GM18505 (cell line): Measurements from ENCODE around the gene WNT6.

Source experiments
- ATAC-seq: cut with Tn5 transposase; IDR thresholded peaks from one replicate; pipeline ENCODE4 v1.9.1; 2021; ENCODE audit not compliant: unreplicated experiment
- POLR2A ChIP-seq: IDR thresholded peaks from 4 replicates; pipeline ENCODE4 v1.6.1; 2011; ENCODE audit warnings: borderline replicate concordance; ENCODE audit not compliant: insufficient read depth, insufficient read length; ENCODE audit errors: extremely low read depth

The WNT6 gene

DNA sequence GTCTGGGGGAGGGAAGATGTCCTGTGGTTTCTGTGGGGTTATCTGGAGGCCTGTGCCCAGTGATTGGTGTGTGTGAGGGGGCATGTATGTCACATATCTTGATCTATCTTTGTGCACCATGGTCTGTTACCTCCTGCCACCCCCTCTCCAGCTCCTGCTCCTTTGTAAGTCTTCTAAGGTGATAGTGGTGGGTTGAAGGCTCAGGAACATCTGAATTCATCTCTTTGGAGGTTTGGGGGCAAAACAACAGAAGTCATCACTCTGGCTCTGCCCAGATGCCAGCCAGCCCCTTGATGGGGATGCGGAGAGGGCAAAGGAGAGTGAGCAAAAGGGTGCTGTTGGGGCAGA, 2.7 kb upstream of the WNT6 start:
- no peak for ATAC-seq
- TF ChIP-seq POLR2A, result no peak

DNA sequence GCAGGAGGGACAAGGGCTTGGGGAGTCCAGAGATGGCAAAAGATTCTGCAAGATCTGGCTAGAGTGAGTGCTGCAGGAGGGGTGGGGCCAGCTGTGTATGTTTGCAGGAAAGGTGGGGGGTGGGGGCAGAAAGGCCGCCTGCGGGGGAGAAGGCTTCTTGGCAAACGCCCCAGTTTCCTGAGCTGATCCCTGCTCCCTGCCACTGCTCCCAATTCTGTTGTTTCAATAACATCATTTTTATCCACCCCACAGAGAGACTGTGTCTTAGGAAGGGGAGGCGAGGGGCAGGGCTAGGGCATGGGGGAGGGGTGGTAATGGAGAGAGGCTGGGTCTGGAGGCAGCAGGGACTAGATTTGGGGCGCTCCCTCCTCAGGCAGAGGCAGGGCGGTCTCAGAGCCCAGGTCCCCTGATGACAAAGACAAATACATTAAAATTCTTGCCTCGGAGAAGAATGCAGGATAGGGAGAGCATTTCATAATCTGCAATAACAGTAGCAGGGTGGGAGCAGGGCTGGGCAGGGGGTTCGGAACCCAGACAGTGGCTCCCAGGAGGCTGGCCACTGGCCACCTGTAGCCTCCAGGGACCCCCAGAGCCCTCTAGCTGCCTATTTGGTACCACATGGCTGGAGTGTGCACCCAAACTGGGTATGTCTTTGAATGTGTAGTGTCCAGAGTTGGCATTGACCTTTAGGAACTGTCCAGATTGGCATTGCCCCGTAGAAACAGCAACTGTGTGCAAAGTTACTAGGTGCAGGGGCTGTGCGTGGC, 2.1 kb upstream of the WNT6 start:
- no peak for ATAC-seq
- no peak for TF ChIP-seq POLR2A

DNA sequence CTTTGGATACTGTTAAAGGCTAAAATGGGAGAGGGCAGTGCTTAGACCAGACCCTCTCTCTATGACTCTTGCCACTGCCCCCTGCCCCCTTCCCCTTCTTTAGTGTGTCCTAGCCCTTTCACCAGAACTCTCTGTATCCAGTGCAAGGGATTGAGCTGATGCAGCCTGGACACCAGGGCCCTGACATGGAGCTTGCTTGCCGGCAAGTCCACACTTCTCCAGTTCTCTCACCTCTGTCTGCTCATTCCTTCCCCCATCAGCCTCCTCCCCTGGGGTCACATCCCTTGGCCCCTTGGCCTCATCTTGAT, 1.5 kb upstream of the WNT6 start:
- TF ChIP-seq POLR2A, result no peak
- ATAC-seq, result no peak

DNA sequence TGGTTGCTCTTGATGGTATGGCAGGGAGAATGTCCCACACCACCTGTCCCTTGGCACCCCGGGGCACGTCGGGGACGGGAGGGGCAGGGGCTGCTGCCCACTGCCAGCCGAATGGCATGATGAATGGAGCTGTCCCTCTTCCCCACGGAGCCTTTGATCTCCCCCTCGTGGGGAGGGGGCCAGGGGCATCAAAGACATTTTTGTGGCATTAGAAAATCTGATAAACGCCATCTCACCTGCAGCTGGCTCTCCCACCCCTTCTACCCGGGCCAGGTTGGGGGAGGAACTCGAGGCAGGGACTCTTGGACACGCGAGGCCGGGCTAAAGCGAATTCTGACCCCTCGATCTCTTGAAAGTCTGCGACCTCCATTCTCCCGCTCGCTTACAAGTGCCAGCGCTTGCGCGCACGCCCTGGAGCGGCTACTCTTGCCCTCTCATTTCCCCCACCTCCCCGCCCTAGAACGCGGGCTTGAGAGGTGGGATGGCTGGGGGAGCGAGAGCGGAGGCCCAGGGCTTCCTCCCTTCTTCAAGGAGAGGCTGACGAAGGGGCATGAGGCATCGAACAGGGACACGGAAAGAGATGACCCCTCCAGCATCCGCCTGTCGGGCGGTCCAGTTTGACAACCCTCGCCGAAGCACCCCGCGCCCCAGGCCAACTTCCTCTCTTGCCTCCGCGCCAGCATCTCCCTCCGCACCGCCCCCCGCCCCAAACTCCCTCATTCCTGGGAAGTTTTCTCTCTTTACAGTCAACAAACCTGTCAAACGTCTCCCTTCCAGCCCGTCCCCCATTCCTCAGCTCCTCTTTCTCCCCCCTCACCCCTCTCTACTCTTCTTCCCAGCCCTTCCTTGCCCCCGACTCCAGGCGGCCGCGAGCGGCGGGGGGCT, 692 bp upstream of the WNT6 start:
- ATAC-seq, result no peak
- no peak for TF ChIP-seq POLR2A

DNA sequence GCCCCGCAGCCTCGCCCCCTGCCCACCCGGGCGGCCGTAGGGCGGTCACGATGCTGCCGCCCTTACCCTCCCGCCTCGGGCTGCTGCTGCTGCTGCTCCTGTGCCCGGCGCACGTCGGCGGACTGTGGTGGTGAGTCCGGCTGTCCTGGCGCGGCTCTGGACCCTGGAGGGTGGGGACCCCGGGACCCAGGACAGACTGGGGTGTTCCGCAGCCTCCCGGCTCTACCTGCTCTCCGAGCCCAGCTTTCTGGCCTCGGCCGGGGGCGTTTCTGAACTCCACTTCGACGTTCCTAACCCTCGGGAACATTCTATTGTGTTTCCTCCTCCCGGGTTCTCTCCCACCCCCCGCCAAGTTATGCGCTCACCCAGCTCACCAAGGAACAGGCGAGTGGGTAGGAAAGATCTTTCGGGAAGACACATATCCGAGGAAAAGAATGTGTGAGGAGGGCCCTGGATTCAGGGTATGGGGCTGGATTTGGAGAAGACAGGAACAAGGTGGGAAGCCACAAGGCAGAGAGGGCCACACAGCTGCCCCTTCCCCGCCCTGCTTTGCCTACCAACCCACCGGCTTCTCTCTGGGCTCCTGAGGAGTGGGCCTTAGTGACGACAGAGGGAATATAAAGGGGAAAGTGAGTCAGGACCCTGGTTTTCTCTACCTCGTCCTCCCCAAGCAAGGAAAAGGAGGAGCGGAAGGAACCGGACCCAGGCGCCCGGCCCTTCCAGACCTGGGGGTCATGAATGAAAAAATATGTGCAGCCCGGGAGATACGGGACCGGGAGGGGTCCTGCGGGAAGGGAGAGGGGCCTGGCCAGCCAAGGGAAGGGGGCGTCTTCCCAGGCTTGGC, 605 bp downstream of the WNT6 start:
- ATAC-seq, result no peak
- TF ChIP-seq POLR2A, result no peak

DNA sequence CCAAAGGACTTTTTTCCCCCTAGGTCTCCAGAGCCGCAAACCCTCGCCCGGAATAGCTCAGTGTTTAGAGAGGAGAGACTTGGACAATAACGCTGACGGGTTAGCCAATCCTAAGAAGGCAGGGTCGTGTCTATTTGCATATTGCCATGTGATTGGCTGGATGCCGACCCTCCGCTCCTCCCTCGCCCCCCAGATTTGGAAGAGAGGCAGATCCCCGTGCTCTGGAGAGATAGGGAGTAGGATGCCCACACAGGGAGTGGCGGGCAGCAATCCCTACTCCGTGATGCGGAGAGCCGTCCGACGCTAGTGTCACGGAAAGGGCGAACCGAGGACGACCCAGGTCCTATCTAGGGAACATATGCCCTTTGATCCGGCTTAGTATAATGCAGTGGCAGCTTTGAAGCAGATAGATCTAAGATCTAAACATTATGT, 1.4 kb downstream of the WNT6 start:
- no peak for TF ChIP-seq POLR2A
- no peak for ATAC-seq

DNA sequence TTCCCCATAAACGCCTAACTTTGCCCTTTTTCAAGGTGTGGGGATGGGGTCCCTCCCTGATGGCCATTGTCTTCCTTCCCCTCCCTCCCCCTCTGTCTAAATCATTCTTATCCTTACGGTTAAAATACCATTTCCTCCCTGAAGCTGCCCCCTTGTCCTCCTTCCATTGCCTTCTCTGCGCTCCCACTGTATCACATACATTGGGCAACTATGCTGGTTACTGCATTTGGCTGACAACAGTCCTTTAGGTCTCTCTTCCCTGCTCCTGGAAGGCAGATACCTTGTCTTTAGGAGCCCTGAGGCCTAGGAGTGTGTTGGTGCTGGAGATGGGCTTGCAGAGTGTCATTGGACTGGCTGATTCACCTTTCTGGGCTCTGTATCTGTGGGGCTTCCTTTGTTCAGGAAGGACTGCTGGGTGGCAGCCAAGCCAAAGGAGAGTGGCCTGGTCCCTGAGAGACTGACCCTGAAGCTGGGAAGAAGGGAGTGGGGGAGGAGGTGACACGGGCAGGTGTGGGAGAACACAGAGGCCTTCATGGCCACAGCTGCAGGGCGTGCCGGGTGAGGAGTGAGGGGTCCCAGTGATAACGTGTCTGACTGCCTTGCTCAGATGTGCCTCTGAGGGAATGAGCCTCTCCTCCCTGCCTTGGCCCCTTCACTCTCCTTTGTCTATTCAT, 2.2 kb downstream of the WNT6 start:
- ATAC-seq, result no peak
- no peak for TF ChIP-seq POLR2A

DNA sequence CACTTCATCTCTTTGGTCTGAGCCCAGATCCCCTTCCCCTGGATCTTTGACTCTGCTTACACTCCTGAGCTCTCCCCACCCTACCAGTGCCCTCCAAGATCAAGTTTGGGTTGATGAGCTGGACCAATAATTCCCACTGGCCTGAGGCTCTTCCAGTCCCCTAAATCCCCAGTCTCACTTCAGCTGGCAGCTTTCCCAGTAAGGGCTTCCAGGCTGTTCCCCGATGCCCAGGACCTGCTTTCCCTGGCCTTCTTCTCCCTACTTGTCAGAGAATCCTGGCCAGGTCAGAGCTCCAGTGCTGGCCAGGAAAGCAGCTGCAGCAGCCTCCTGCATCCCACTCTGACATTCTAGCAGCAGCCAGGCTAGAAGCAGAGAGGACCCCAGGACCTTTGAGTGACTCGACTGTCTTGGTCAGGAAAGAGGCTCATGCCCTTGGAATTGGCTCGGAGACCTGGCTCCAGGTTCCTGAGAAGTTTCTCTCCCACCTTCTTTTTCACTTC, 3.5 kb downstream of the WNT6 start:
- TF ChIP-seq POLR2A, result no peak
- no peak for ATAC-seq

DNA sequence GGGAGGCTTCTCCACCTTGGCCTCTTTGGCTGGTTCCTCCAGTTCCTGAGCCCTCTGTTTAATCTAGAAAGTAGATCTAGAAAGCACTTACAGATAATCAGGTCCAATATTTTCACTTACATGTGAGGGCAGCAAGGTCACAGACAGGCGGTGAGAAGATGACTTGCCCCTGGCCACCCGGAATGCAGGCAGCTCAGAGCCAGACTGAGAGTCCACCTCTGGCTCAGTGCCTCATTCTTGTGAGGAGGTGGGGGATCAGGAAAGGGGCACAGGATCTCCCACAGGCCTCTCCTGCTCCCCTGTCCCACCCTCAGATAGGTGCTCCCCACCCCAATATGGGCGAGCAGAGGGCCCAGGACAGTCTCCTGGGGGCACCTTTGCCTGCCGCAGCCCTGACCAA, 5.8 kb downstream of the WNT6 start:
- no peak for ATAC-seq
- no peak for TF ChIP-seq POLR2A

DNA sequence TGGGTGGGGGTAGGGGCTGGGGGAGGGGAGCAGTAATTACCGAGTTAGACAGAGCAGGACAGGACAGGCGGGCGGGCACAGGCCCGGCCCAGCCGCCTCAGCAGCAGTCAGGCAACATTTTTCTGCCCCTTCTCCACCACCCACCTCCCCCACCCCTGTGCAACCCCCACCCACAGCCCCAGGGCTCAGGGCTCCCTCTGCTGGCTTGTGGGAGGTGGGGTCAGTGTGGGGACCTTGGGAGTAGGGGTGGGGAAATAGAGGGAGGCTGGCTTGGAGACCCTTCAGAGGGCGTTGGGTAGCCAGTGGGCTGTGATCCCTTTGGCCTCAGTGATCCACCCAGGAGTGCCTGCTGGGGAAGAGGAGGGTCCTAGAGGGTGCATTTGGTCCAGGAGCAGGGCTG, 6.4 kb downstream of the WNT6 start:
- no peak for TF ChIP-seq POLR2A
- no peak for ATAC-seq

DNA sequence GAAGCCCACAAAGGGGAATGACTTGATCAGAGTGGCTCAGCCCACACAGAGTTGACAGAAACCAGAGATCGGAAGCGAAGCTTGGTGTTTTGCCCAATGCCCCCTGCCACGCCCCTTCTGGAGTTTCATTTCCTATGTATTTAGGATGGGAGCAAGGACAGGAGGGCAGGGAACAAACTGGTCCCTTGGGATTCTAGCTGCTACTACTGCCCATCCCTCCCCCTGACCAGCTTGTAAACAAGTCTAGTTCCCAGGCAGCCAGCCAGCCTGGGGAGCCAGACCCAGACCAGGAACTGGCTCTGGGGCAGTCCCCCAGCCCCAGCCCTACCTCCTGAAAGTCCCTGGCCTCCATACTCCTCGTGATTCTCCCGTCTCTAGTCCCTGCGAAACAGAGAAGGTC, 8.3 kb downstream of the WNT6 start:
- ATAC-seq, result no peak
- no peak for TF ChIP-seq POLR2A

DNA sequence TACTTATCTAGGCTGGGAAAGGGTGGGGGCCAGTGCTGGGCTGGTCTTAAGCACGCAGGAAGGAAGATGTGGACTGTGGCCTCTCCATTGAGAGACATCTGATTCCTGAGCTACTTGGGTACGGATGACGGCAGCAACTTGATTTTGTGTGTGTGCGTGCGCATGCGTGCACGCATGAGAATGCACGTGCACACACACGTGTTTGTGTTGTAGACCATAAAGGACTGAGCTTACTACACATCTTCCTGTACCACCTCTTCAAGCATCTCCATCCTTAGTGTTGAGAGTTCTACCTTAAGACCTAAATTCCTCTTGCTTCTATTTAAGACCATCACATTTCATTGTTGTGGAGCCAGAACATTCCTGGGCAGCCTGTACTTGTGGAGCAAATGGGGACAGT, 9.5 kb downstream of the WNT6 start:
- no peak for TF ChIP-seq POLR2A
- no peak for ATAC-seq

DNA sequence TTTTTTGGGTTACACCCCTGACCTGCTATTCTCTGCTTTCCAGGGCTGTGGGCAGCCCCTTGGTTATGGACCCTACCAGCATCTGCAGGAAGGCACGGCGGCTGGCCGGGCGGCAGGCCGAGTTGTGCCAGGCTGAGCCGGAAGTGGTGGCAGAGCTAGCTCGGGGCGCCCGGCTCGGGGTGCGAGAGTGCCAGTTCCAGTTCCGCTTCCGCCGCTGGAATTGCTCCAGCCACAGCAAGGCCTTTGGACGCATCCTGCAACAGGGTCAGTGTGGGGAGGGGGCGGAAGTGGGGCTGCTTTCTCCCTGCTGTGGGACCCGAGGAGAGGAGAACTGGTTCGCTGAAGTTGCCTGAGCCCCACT, 11.4 kb downstream of the WNT6 start:
- ATAC-seq, result no peak
- TF ChIP-seq POLR2A, result no peak

DNA sequence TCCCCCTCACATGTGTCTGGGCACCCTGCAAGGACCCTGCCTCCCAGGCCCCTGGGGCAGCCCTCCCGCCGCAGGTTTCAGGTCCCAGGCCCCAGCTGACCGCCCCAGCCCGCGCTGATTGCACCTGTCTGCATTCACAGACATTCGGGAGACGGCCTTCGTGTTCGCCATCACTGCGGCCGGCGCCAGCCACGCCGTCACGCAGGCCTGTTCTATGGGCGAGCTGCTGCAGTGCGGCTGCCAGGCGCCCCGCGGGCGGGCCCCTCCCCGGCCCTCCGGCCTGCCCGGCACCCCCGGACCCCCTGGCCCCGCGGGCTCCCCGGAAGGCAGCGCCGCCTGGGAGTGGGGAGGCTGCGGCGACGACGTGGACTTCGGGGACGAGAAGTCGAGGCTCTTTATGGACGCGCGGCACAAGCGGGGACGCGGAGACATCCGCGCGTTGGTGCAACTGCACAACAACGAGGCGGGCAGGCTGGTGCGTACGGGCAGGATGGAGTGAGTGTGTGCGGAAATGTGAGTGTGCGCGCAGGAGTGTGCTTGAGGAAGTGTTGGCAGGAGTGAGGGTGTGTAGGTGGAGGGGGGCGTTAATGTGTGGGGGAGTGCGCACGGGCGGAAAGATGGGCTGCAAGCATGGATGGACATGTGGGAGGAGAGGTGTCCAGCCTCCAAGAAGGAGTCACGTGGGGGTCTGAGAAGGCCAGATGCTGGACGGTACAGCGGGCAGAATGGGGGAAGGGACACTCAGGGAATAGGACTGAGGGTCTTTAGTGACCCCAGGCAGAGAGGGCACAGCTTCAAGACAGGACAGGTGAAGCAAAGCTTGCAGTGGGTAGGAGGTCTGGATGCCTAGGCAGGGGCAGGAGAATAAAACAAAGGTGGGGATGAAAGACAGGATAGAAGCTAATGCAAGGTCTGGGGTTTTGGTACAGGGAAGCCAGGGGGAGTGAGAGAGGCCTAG, 12.0 kb downstream of the WNT6 start:
- no peak for ATAC-seq
- no peak for TF ChIP-seq POLR2A
